KOPT-K1 (cell line): Measurements from ENCODE around the gene LAPTM5.
A peak's percentile ranks its signal among the peaks of the same experiment; 100 is the strongest.

ENCODE experiments used
- H3K27ac ChIP-seq: fragments of 200-600 bp; sonication (generic); 2 replicates; pipeline ENCODE4 v1.5.1; 2016; ENCODE audit warnings: antibody characterized with exemption, mild to moderate bottlenecking, low read depth, low read length; ENCODE audit not compliant: poor library complexity, severe bottlenecking
- H3K36me3 ChIP-seq: fragments of 200-600 bp; sonication (generic); 2 replicates; pipeline ENCODE4 v1.5.1; 2017; ENCODE audit warnings: antibody characterized with exemption, mild to moderate bottlenecking, low read length, moderate library complexity; ENCODE audit not compliant: insufficient read depth
- H3K9me3 ChIP-seq: fragments of 200-600 bp; sonication (generic); 2 replicates; pipeline ENCODE4 v1.5.1; 2017; ENCODE audit warnings: antibody characterized with exemption, low read length, mild to moderate bottlenecking; ENCODE audit not compliant: insufficient read depth, poor library complexity, severe bottlenecking

Gene LAPTM5

GRCh38 chr1:30757352-30758120 lies at the start of gene LAPTM5:
Gene LAPTM5, minus strand, starts transcription at chr1:30757774. Its CDS starts 29 bp downstream, at chr1:30757745.
- H3K27ac ChIP-seq = peak within 1 kb of the TSS; percentile 95
- no peaks in the 10 kb centered on the region for H3K9me3 ChIP-seq
- H3K36me3 ChIP-seq = peaks cover 18% of the 10 kb centered on the region

GRCh38 chr1:30806381-30807317 lies 49.1 kb upstream of the LAPTM5 start:
- H3K27ac ChIP-seq = no peak overlapping the region
- H3K36me3 ChIP-seq = no peaks in the 10 kb centered on the region
- H3K9me3 ChIP-seq = no peaks in the 10 kb centered on the region

- Histone ChIP-seq H3K27ac (no peak overlapping the region), H3K9me3 (no peaks in the 10 kb centered on the region), H3K36me3 (no peaks in the 10 kb centered on the region)
These were observed 47.9 kb upstream of the LAPTM5 start for GRCh38 chr1:30805304-30806003.

- Histone ChIP-seq H3K36me3 (no peaks in the 10 kb centered on the region), H3K27ac (no peak overlapping the region), H3K9me3 (no peaks in the 10 kb centered on the region)
These were observed 47.2 kb upstream of the LAPTM5 start for GRCh38 chr1:30804822-30805221.

GRCh38 chr1:30804352-30804751 lies 46.8 kb upstream of the LAPTM5 start:
- Histone ChIP-seq H3K9me3 (no peaks in the 10 kb centered on the region), H3K27ac (no peak overlapping the region), H3K36me3 (no peaks in the 10 kb centered on the region)

- no peak overlapping the region for H3K27ac ChIP-seq
- H3K36me3 ChIP-seq = no peaks in the 10 kb centered on the region
- no peaks in the 10 kb centered on the region for H3K9me3 ChIP-seq
These were observed 46.0 kb upstream of the LAPTM5 start for GRCh38 chr1:30803562-30803961.

- no peaks in the 10 kb centered on the region for H3K36me3 ChIP-seq
- H3K9me3 ChIP-seq = no peaks in the 10 kb centered on the region
- no peak overlapping the region for H3K27ac ChIP-seq
These were observed 44.2 kb upstream of the LAPTM5 start for GRCh38 chr1:30801771-30802198.

- Histone ChIP-seq H3K9me3 (no peaks in the 10 kb centered on the region), H3K27ac (no peak overlapping the region), H3K36me3 (no peaks in the 10 kb centered on the region)
These were observed 41.6 kb upstream of the LAPTM5 start for GRCh38 chr1:30799233-30799511.

GRCh38 chr1:30798389-30799232 lies 41.0 kb upstream of the LAPTM5 start:
- Histone ChIP-seq H3K27ac (no peak overlapping the region), H3K9me3 (no peaks in the 10 kb centered on the region), H3K36me3 (no peaks in the 10 kb centered on the region)

GRCh38 chr1:30795026-30795425 lies 37.5 kb upstream of the LAPTM5 start:
- Histone ChIP-seq H3K9me3 (no peaks in the 10 kb centered on the region), H3K27ac (no peak overlapping the region)

GRCh38 chr1:30794260-30794659 lies 36.7 kb upstream of the LAPTM5 start:
- H3K27ac ChIP-seq = no peak overlapping the region
- no peaks in the 10 kb centered on the region for H3K9me3 ChIP-seq
- H3K36me3 ChIP-seq = no peaks in the 10 kb centered on the region

More at GRCh38 chr1:30795026-30795425, 37.5 kb upstream of the LAPTM5 start:
- no peaks in the 10 kb centered on the region for H3K36me3 ChIP-seq

GRCh38 chr1:30793209-30793608 lies 35.6 kb upstream of the LAPTM5 start:
- Histone ChIP-seq H3K36me3 (no peaks in the 10 kb centered on the region), H3K27ac (no peak overlapping the region), H3K9me3 (no peaks in the 10 kb centered on the region)

GRCh38 chr1:30791868-30792267 lies 34.3 kb upstream of the LAPTM5 start:
- H3K27ac ChIP-seq = no peak overlapping the region
- H3K9me3 ChIP-seq = no peaks in the 10 kb centered on the region
- H3K36me3 ChIP-seq = no peaks in the 10 kb centered on the region
